GM18861 (cell line): ENCODE results near the gene ABHD14A.
"Not testable (repeated sequence)": the region's sequence is repeated elsewhere in the genome, so short reads cannot be mapped to it uniquely, and the experiment has no call there.

Source experiments
- ATAC-seq: cut with Tn5 transposase; IDR thresholded peaks from one replicate; pipeline ENCODE4 v1.9.1; 2021; ENCODE audit not compliant: unreplicated experiment

The ABHD14A gene

GRCh38 chr3:51990501-51990971, 15.7 kb downstream of the ABHD14A start:
- ATAC-seq = not testable (repeated sequence)

GRCh38 chr3:51992017-51992682, 17.3 kb downstream of the ABHD14A start:
- no peak for ATAC-seq

- not testable (repeated sequence) for ATAC-seq
Measured at GRCh38 chr3:51993657-51994056, 18.8 kb downstream of the ABHD14A start.

GRCh38 chr3:51994530-51994929, 19.7 kb downstream of the ABHD14A start:
- ATAC-seq = no peak

- peak; percentile 81 for ATAC-seq
Measured at GRCh38 chr3:51995346-51996163, 20.7 kb downstream of the ABHD14A start, which contains the start of gene RPL29. Gene RPL29 (minus strand): TSS chr3:51995895. CDS start chr3:51995461, 434 bp downstream.

- ATAC-seq = no peak
Measured at GRCh38 chr3:51997172-51997571, 22.3 kb downstream of the ABHD14A start.

- ATAC-seq = no peak
Measured at GRCh38 chr3:51997935-51998596, 23.2 kb downstream of the ABHD14A start.

GRCh38 chr3:51998774-51999173, 23.9 kb downstream of the ABHD14A start:
- no peak for ATAC-seq

GRCh38 chr3:51999846-52000245, 25.0 kb downstream of the ABHD14A start:
- no peak for ATAC-seq

- peak; percentile 69 for ATAC-seq
Measured at GRCh38 chr3:52001443-52001974, 26.6 kb downstream of the ABHD14A start.

- no peak for ATAC-seq
Measured at GRCh38 chr3:52002748-52003147, 27.9 kb downstream of the ABHD14A start.

- no peak for ATAC-seq
Measured at GRCh38 chr3:52004163-52004787, 29.4 kb downstream of the ABHD14A start.

- ATAC-seq = no peak
Measured at GRCh38 chr3:52004906-52005395, 30.1 kb downstream of the ABHD14A start.

- ATAC-seq = no peak
Measured at GRCh38 chr3:52005571-52005986, 30.7 kb downstream of the ABHD14A start.

- no peak for ATAC-seq
Measured at GRCh38 chr3:52006017-52006819, 31.4 kb downstream of the ABHD14A start.

GRCh38 chr3:52006820-52007133, 31.9 kb downstream of the ABHD14A start:
- no peak for ATAC-seq

- no peak for ATAC-seq
Measured at GRCh38 chr3:52007291-52007690, 32.4 kb downstream of the ABHD14A start.

- no peak for ATAC-seq
Measured at GRCh38 chr3:52010431-52010830, 35.6 kb downstream of the ABHD14A start.

- no peak for ATAC-seq
Measured at GRCh38 chr3:52012699-52013098, 37.8 kb downstream of the ABHD14A start.
